Measurements from ENCODE around the gene SENP2. TPM values are rescaled to one million over a fixed set of nuclear protein-coding genes. Genes with fewer than 3 reads are reported as not detected.

The SENP2 gene
- total and polyA plus RNA-seq, 2 donors, result 12.4 to 29.1 TPM

DNA sequence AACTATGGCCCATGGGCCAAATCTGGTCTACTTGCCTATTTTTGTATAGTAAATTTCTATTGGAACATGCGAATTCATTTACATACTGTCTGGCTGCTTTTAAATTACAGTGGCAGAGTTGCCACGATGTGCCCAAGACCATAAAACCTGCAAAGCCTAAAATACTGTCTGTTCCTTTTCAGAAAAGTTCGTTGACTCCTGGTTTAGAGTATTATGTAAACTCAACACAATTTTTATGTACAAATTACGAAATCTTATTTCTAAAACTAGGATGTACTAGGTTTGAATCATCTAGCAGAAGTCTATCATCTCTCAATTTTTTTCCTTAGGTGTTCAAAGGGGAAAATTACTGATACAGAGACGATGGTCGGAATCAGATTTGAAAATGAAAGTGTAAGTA is 26.9 kb downstream of the SENP2 start:
- Histone ChIP-seq H3K27ac (ENCODE audit: low read depth in 1 of 2, low read length in 1 of 2) (no peak overlapping the region), H3K9me3 (ENCODE audit: control insufficient read depth in 2 of 2, insufficient read depth in 1 of 2, low read length in 1 of 2) (no peaks in the 10 kb centered on the region), H3K27me3 (ENCODE audit: control insufficient read depth in 2 of 2, insufficient read depth in 1 of 2, low read length in 1 of 2) (no peaks in the 10 kb centered on the region), H3K4me1 (ENCODE audit: control insufficient read depth in 2 of 2, insufficient read depth in 2 of 2, low read length in 2 of 2) (no peaks in the 10 kb centered on the region), H3K36me3 (ENCODE audit: control insufficient read depth in 2 of 2, insufficient read depth in 2 of 2, low read length in 1 of 2) (peaks cover 43 to 75% of the 10 kb centered on the region in 2 donors), H3K4me3 (ENCODE audit: low read length in 2 of 2) (no peak overlapping the region)
- DNase-seq (ENCODE audit: low read depth in 6 of 9, low spot score in 9 of 9), result no peak
- 92% methylated on average over 6 of the region's 6 CpGs for WGBS

DNA sequence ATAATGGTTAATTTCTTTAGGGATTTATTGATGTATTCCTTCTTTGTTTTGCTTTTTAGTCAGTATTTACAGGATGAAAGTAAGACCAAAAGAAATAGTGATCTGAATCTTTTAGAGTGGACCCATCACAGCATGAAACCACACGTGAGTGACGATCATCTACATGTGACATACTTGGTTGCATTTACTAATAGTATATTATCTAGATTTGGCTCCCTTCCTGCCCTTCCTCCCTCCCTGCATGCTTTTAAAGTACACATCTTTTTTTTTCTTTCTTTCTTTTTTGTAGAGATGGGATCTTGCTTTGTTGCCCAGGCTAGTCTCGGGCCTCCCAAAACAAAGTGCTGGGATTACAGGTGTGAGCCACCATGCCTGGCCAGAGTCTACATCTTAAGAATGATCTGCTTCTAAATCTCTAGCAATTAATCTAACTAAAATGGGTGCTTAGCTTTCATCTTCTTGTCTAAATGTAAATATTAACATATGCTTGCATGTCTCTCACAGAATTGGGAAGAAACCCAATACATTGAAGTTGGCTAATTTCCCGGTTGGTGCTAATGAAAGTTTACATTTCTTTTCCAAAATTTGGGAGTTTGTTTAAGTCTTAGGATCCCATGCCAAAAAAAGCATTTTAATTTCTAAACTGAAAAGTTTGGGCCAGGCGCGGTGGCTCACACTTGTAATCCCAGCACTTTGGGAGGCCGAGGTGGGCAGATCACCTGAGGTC is 38.0 kb downstream of the SENP2 start:
- Histone ChIP-seq H3K27me3 (ENCODE audit: control insufficient read depth in 2 of 2, insufficient read depth in 1 of 2, low read length in 1 of 2) (no peaks in the 10 kb centered on the region), H3K27ac (ENCODE audit: low read depth in 1 of 2, low read length in 1 of 2) (no peak overlapping the region), H3K4me3 (ENCODE audit: low read length in 2 of 2) (no peak overlapping the region), H3K4me1 (ENCODE audit: control insufficient read depth in 2 of 2, insufficient read depth in 2 of 2, low read length in 2 of 2) (no peaks in the 10 kb centered on the region), H3K36me3 (ENCODE audit: control insufficient read depth in 2 of 2, insufficient read depth in 2 of 2, low read length in 1 of 2) (peaks cover 47 to 72% of the 10 kb centered on the region in 2 donors), H3K9me3 (ENCODE audit: control insufficient read depth in 2 of 2, insufficient read depth in 1 of 2, low read length in 1 of 2) (no peaks in the 10 kb centered on the region)
- no peak for DNase-seq (ENCODE audit: low read depth in 6 of 9, low spot score in 9 of 9)
- 97% methylated on average over 7 of the region's 7 CpGs for WGBS

DNA sequence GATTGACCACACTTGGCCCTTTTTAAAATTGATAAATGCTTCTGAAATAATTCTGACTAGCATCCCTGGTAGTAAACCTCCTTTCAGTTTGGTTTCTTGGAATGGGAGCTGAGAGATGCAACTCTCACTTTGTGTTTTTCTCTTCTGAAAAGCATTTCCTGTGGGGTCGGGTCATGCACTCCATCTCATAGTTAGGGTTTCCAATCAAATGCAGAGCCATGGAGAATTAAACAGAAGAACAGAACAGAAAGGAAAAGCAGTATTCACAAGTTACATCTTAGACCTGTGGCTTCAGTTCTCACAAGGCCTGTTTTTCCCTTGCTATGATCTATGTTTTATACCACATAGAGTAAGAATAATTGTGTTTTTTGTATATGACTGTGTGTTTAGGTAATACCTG is 39.7 kb downstream of the SENP2 start:
- WGBS, result 55% methylated on average over 1 of the region's 1 CpG
- no peaks in the 10 kb centered on the region for H3K9me3 ChIP-seq (ENCODE audit: control insufficient read depth in 2 of 2, insufficient read depth in 1 of 2, low read length in 1 of 2)
- no peak overlapping the region for H3K27ac ChIP-seq (ENCODE audit: low read depth in 1 of 2, low read length in 1 of 2)
- H3K27me3 ChIP-seq (ENCODE audit: control insufficient read depth in 2 of 2, insufficient read depth in 1 of 2, low read length in 1 of 2), result no peaks in the 10 kb centered on the region
- H3K36me3 ChIP-seq (ENCODE audit: control insufficient read depth in 2 of 2, insufficient read depth in 2 of 2, low read length in 1 of 2), result peaks cover 47 to 64% of the 10 kb centered on the region in 2 donors
- H3K4me1 ChIP-seq (ENCODE audit: control insufficient read depth in 2 of 2, insufficient read depth in 2 of 2, low read length in 2 of 2), result no peaks in the 10 kb centered on the region
- no peak overlapping the region for H3K4me3 ChIP-seq (ENCODE audit: low read length in 2 of 2)
- DNase-seq (ENCODE audit: low read depth in 6 of 9, low spot score in 9 of 9), result no peak

DNA sequence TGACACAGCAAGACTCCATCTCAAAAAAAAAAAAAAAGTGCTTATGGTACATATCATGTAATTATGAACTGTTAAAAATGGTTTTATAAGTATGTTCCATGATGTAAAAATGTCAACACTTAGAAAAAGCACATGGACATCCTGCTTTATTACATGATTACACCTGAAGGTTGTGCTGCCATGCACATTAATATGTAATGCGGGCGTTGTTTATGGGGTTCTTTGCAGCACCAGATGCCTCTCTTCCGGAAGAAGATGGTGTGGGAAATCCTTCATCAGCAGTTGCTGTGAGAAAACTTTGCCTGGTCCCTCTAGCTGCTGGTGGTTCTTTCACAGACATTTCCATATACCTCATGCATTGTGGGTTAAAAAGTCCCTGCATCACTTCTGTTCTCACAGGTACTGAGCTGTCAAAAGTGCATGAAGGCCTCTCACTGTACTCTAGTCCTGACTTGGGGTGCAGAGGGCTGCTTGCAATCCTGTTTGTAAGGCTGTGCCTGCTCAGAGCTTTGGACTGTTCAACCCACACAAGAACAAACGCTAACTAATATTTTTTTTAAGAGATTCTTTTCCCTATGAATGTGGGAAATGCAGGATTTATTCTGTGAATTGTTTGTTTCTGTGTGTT is 43.6 kb downstream of the SENP2 start:
- H3K27me3 ChIP-seq (ENCODE audit: control insufficient read depth in 2 of 2, insufficient read depth in 1 of 2, low read length in 1 of 2), result no peaks in the 10 kb centered on the region
- no peak overlapping the region for H3K27ac ChIP-seq (ENCODE audit: low read depth in 1 of 2, low read length in 1 of 2)
- peaks cover 46 to 48% of the 10 kb centered on the region in 2 donors for H3K36me3 ChIP-seq (ENCODE audit: control insufficient read depth in 2 of 2, insufficient read depth in 2 of 2, low read length in 1 of 2)
- H3K4me3 ChIP-seq (ENCODE audit: low read length in 2 of 2), result no peak overlapping the region
- DNase-seq (ENCODE audit: low read depth in 6 of 9, low spot score in 9 of 9), result no peak
- no peaks in the 10 kb centered on the region for H3K4me1 ChIP-seq (ENCODE audit: control insufficient read depth in 2 of 2, insufficient read depth in 2 of 2, low read length in 2 of 2)
- WGBS, result 98% methylated on average over 4 of the region's 4 CpGs
- no peaks in the 10 kb centered on the region for H3K9me3 ChIP-seq (ENCODE audit: control insufficient read depth in 2 of 2, insufficient read depth in 1 of 2, low read length in 1 of 2)

DNA sequence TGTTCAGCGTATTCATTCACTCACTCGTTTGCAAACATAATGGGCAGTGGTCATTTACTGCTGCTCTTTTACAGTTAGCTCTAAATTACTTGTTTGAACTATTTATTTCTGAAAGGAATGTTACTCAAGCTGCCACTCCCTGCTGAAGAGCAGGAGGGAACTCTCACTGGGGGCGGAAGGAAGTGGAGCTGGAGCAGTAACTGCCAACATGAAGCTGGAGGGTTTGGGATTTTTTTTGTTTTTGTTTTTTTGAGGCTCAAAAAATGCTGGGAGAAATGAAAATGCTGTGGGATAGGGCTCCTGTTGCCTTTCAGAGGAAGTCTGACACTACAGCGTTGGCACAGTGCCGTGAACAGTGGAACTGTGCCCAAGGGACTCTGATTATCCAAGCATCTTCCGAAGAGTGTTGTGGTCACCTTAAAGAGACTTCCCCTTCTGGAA is 44.1 kb downstream of the SENP2 start:
- DNase-seq (ENCODE audit: low read depth in 6 of 9, low spot score in 9 of 9), result no peak
- no peak overlapping the region for H3K4me3 ChIP-seq (ENCODE audit: low read length in 2 of 2)
- WGBS, result 87% methylated on average over 6 of the region's 6 CpGs
- no peak overlapping the region for H3K27ac ChIP-seq (ENCODE audit: low read depth in 1 of 2, low read length in 1 of 2)
- no peaks in the 10 kb centered on the region for H3K9me3 ChIP-seq (ENCODE audit: control insufficient read depth in 2 of 2, insufficient read depth in 1 of 2, low read length in 1 of 2)
- H3K4me1 ChIP-seq (ENCODE audit: control insufficient read depth in 2 of 2, insufficient read depth in 2 of 2, low read length in 2 of 2), result no peaks in the 10 kb centered on the region
- H3K27me3 ChIP-seq (ENCODE audit: control insufficient read depth in 2 of 2, insufficient read depth in 1 of 2, low read length in 1 of 2), result no peaks in the 10 kb centered on the region
- H3K36me3 ChIP-seq (ENCODE audit: control insufficient read depth in 2 of 2, insufficient read depth in 2 of 2, low read length in 1 of 2), result peaks cover 45 to 48% of the 10 kb centered on the region in 2 donors

DNA sequence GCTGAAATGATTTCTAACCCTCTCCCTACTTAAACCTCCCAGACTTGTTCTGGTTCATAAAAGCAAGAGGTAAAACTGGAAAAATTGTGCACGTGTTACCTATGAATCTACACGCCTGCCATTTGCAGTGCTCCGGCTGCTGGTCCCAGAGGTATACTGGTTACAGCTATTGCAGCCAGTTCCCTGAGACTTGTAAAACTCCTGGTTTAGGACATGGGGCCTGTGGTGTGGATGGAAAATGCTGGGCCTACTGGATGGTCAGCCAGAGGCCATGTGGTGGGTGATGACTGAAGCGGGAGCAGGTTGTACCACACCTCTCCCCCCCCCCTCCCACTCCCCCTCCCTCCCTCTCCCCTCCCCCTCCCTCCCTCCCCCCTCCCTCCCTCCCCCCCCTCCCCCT is 45.0 kb downstream of the SENP2 start:
- Histone ChIP-seq H3K9me3 (ENCODE audit: control insufficient read depth in 2 of 2, insufficient read depth in 1 of 2, low read length in 1 of 2) (no peaks in the 10 kb centered on the region), H3K27ac (ENCODE audit: low read depth in 1 of 2, low read length in 1 of 2) (no peak overlapping the region), H3K27me3 (ENCODE audit: control insufficient read depth in 2 of 2, insufficient read depth in 1 of 2, low read length in 1 of 2) (no peaks in the 10 kb centered on the region), H3K36me3 (ENCODE audit: control insufficient read depth in 2 of 2, insufficient read depth in 2 of 2, low read length in 1 of 2) (peaks cover 36 to 44% of the 10 kb centered on the region in 2 donors), H3K4me1 (ENCODE audit: control insufficient read depth in 2 of 2, insufficient read depth in 2 of 2, low read length in 2 of 2) (no peaks in the 10 kb centered on the region), H3K4me3 (ENCODE audit: low read length in 2 of 2) (no peak overlapping the region)
- 77% methylated on average over 4 of the region's 4 CpGs for WGBS
- no peak for DNase-seq (ENCODE audit: low read depth in 6 of 9, low spot score in 9 of 9)

DNA sequence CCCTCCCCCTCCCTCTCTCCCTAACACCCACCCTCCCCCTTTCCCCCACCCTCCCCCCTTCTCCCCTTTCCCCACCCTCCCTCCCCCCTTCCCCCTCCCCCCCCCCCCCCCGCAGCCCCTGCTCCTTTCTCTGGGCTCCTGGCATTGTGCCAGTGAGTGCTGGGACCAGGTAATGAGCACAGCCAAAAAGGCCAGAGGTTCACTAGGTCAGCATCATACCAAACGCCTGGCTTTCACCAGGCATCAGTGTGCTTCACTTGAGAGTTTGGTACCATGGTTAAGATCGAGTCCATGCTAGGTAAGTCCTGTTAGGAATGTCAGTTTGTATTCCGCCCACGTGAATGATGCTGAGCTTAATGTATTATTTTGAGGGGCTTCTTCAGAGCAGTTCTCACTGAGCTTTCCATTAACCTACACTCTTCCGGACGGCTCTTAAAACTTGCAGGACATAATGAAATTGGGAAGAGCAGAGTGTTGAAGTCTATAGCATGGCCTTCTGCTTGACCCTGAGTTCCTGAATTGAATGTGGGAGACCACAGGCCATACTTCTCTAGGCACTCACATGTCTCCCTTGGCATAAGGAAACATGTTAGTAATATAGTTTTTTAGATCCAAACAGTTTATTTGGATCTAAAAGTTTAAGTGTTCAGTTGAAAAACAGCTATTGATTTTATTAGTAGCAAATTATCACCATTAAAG is 45.6 kb downstream of the SENP2 start:
- Histone ChIP-seq H3K9me3 (ENCODE audit: control insufficient read depth in 2 of 2, insufficient read depth in 1 of 2, low read length in 1 of 2) (no peaks in the 10 kb centered on the region), H3K36me3 (ENCODE audit: control insufficient read depth in 2 of 2, insufficient read depth in 2 of 2, low read length in 1 of 2) (peaks cover 33 to 39% of the 10 kb centered on the region in 2 donors), H3K4me3 (ENCODE audit: low read length in 2 of 2) (no peak overlapping the region), H3K27me3 (ENCODE audit: control insufficient read depth in 2 of 2, insufficient read depth in 1 of 2, low read length in 1 of 2) (no peaks in the 10 kb centered on the region), H3K27ac (ENCODE audit: low read depth in 1 of 2, low read length in 1 of 2) (no peak overlapping the region), H3K4me1 (ENCODE audit: control insufficient read depth in 2 of 2, insufficient read depth in 2 of 2, low read length in 2 of 2) (no peaks in the 10 kb centered on the region)
- 98% methylated on average over 6 of the region's 7 CpGs for WGBS
- no peak for DNase-seq (ENCODE audit: low read depth in 6 of 9, low spot score in 9 of 9)

DNA sequence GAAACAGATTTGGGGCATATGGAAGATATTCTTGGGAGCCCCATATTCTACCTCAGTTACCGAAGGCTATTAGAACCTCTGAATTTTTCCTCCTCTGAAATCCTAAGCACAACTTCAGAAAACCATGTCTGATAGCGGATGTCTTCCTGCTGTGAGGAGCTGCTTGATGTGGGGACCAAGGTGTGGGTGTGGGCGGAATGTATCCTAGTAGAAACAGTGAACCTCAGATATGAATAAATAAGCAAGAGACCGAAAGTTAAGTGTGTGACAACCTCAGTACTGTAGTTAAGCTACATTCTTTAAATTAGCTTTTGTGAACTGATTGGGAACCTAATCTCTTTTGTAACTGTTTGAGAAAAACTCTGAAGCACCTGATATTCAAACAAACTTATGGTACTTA is 46.9 kb downstream of the SENP2 start:
- no peak for DNase-seq (ENCODE audit: low read depth in 6 of 9, low spot score in 9 of 9)
- Histone ChIP-seq H3K4me1 (ENCODE audit: control insufficient read depth in 2 of 2, insufficient read depth in 2 of 2, low read length in 2 of 2) (no peaks in the 10 kb centered on the region), H3K9me3 (ENCODE audit: control insufficient read depth in 2 of 2, insufficient read depth in 1 of 2, low read length in 1 of 2) (no peaks in the 10 kb centered on the region), H3K27me3 (ENCODE audit: control insufficient read depth in 2 of 2, insufficient read depth in 1 of 2, low read length in 1 of 2) (no peaks in the 10 kb centered on the region), H3K27ac (ENCODE audit: low read depth in 1 of 2, low read length in 1 of 2) (no peak overlapping the region), H3K4me3 (ENCODE audit: low read length in 2 of 2) (no peak overlapping the region), H3K36me3 (ENCODE audit: control insufficient read depth in 2 of 2, insufficient read depth in 2 of 2, low read length in 1 of 2) (peaks cover 25 to 30% of the 10 kb centered on the region in 2 donors)
- 41% methylated on average over 4 of the region's 4 CpGs for WGBS

DNA sequence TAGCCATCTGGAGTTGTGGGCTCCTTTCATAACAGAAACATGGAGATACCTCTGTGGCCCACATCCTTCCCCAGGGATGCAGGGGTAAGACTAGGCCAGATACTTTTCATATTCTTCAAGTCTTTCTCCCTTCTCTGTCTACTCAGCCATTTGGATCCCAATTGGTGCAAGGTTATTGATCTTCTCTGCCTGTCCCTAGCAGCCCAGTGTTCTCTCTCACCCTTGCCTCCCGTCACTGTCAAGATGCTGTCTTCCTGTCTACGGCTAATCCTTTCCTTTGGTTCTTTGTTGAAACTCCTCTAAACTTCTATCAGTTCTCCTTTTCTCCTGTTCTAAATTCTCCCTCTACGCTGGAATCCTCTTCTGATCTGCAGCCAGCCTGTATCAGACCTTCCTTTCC is 51.3 kb downstream of the SENP2 start:
- Histone ChIP-seq H3K4me1 (ENCODE audit: control insufficient read depth in 2 of 2, insufficient read depth in 2 of 2, low read length in 2 of 2) (no peaks in the 10 kb centered on the region), H3K27ac (ENCODE audit: low read depth in 1 of 2, low read length in 1 of 2) (no peak overlapping the region), H3K27me3 (ENCODE audit: control insufficient read depth in 2 of 2, insufficient read depth in 1 of 2, low read length in 1 of 2) (no peaks in the 10 kb centered on the region), H3K9me3 (ENCODE audit: control insufficient read depth in 2 of 2, insufficient read depth in 1 of 2, low read length in 1 of 2) (no peaks in the 10 kb centered on the region), H3K36me3 (ENCODE audit: control insufficient read depth in 2 of 2, insufficient read depth in 2 of 2, low read length in 1 of 2) (no peaks in the 10 kb centered on the region), H3K4me3 (ENCODE audit: low read length in 2 of 2) (no peak overlapping the region)
- WGBS, result 95% methylated on average over 3 of the region's 3 CpGs
- DNase-seq (ENCODE audit: low read depth in 6 of 9, low spot score in 9 of 9), result no peak

All from thymus (tissue), 11 donors.